HG02981 (cell line): ENCODE data around the gene ANKRD16.
A peak's percentile ranks its signal among the peaks of the same experiment; 100 is the strongest.
"Not testable (repeated sequence)": the region's sequence is repeated elsewhere in the genome, so short reads cannot be mapped to it uniquely, and the experiment has no call there.

Source experiments
- ATAC-seq: cut with Tn5 transposase; IDR thresholded peaks from one replicate; pipeline ENCODE4 v1.9.1; 2021; ENCODE audit warnings: mild to moderate bottlenecking, moderate library complexity; ENCODE audit not compliant: unreplicated experiment

The ANKRD16 gene

GRCh38 chr10:5840314-5841307 is 49.1 kb downstream of the ANKRD16 start:
- ATAC-seq: peak; percentile 78

GRCh38 chr10:5836181-5836580 is 53.5 kb downstream of the ANKRD16 start:
- ATAC-seq: not testable (repeated sequence)

GRCh38 chr10:5835446-5836095 is 54.1 kb downstream of the ANKRD16 start:
- no peak for ATAC-seq

- no peak for ATAC-seq
These were observed 55.9 kb downstream of the ANKRD16 start for GRCh38 chr10:5833814-5834213.

GRCh38 chr10:5832946-5833345 is 56.7 kb downstream of the ANKRD16 start:
- ATAC-seq: no peak

GRCh38 chr10:5831446-5831782 is 58.3 kb downstream of the ANKRD16 start:
- ATAC-seq: no peak

- no peak for ATAC-seq
These were observed 58.9 kb downstream of the ANKRD16 start for GRCh38 chr10:5830629-5831445.

GRCh38 chr10:5829267-5829666 is 60.4 kb downstream of the ANKRD16 start:
- ATAC-seq: no peak

GRCh38 chr10:5828725-5829124 is 61.0 kb downstream of the ANKRD16 start:
- ATAC-seq: no peak

GRCh38 chr10:5827841-5828240 is 61.9 kb downstream of the ANKRD16 start:
- ATAC-seq: no peak

- ATAC-seq: not testable (repeated sequence)
These were observed 63.2 kb downstream of the ANKRD16 start for GRCh38 chr10:5826511-5826910.

GRCh38 chr10:5818894-5819293 is 70.8 kb downstream of the ANKRD16 start:
- peak; percentile 38 for ATAC-seq

- no peak for ATAC-seq
These were observed 71.7 kb downstream of the ANKRD16 start for GRCh38 chr10:5818048-5818331.

GRCh38 chr10:5817322-5818047 is 72.2 kb downstream of the ANKRD16 start:
- ATAC-seq: no peak

GRCh38 chr10:5816170-5816569 is 73.5 kb downstream of the ANKRD16 start:
- ATAC-seq: no peak

- no peak for ATAC-seq
These were observed 75.3 kb downstream of the ANKRD16 start for GRCh38 chr10:5814110-5815107.

- peak; percentile 75 for ATAC-seq
These were observed 76.2 kb downstream of the ANKRD16 start, which contains the start of gene GDI2 for GRCh38 chr10:5813341-5814109. GDI2 (minus strand) TSS chr10:5813434; CDS start chr10:5813258, 176 bp downstream.

GRCh38 chr10:5813091-5813340 is 76.7 kb downstream of the ANKRD16 start:
- peak; percentile 15 for ATAC-seq
